ENCODE data around the gene ITGB2. TPM values are rescaled to one million over a fixed set of nuclear protein-coding genes. Genes with fewer than 3 reads are reported as not detected.

Gene ITGB2
- polyA plus RNA-seq, 1 of the 3 experiments (the other 2 are of a cell fraction) = 0.77 TPM

DNA sequence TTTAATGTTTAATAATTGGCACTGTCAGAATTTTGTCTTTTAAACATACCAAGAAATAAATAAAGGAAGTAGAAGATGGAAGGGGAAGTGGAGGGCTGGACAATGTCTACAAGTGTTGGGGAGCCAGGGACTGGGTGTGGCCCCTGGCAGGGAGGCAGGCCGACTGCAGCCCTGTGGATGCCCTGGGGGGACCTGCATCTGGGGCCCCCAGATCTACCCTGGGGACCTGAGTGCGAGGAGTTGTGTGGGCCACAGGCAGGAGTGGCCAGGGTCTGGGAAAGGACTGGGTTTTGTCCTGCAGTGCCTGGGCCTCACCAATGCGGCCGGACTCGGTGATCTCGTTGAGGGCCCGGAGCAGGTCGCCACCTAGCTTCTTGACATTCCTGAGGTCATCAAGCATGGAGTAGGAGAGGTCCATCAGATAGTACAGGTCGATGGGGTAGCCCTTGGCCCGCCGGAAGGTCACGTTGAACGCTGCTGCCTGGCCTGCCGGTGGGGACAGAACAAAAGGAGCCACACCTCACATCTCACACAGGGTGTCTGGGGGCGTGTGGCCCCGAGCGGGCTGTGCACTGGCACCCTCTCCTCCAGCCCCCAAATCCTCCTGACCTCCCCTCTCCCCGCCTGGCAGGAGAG, 17.5 kb downstream of the ITGB2 start (continued):
- TF ChIP-seq MAX (IDR thresholded peaks at IDR 0.05; ENCODE audit: low read depth) (no peak), TEAD4 (IDR thresholded peaks at IDR 0.05; ENCODE audit: borderline replicate concordance, insufficient read depth) (no peak)

DNA sequence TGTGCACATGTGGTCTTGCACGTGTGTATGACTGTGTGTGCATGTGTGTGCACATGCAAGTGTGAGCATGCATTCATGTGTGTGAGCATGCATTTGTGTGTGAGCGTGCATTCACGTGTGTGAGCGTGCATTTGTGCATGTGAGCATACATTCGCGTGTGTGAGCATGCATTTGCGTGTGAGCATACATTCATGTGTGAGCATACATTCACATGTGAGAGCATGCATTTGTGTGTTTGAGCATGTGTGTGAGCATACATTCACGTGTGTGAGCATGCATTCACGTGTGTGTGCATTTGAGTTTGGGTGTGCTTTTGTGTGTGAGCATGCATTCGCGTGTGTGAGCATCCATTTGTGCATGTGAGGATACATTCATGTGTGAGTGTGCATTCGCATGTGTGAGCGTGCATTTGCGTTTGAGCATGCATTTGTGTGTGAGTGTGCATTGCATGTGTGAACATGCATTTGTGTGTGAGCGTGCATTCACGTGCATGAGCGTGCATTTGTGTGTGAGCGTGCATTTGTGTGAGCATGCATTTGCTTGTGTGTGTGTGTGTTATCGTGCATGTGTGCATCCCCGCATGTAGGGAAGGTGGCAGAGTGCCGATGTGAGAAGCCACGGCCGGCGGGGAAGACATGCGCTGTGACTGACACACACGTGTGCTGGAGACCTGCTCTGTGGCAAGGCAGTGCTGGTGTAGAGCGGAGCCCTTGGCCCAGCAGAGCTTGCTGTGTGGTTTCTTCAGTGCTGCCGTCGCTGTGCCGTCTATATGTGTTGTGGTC, 18.2 kb downstream of the ITGB2 start:
- no peaks in the 10 kb centered on the region for H3K9me3 ChIP-seq
- H3K27ac ChIP-seq (ENCODE audit: low read depth in 2 of 2, low read length in 1 of 2) = no peak overlapping the region
- ChIA-PET POLR2A (no interaction called here), CTCF (interaction anchor here (1.2 kb wide), 1 partner anchor 7 kb away, joined by 4 read pairs; no protein-coding TSS in a partner anchor)
- H4K20me1 ChIP-seq (ENCODE audit: insufficient read depth) = no peaks in the 10 kb centered on the region
- H3K4me1 ChIP-seq (ENCODE audit: control insufficient read depth in 1 of 2, insufficient read depth in 2 of 2, low read depth in 1 of 2, low read length in 1 of 2) = no peaks in the 10 kb centered on the region
- no peak overlapping the region for H3K4me2 ChIP-seq
- peaks cover 7% of the 10 kb centered on the region for H3F3A ChIP-seq (replicated peaks; ENCODE audit: insufficient read depth)
- no peak overlapping the region for H2AFZ ChIP-seq (ENCODE audit: low read depth)
- no peak overlapping the region for H3K9ac ChIP-seq
- H3K79me2 ChIP-seq (ENCODE audit: insufficient read depth) = no peaks in the 10 kb centered on the region
- 83% methylated on average over 30 of the region's 30 CpGs for WGBS (ENCODE audit: low lambda C conversion rate)
- no peaks in the 10 kb centered on the region for H3K9me2 ChIP-seq
- H3K36me3 ChIP-seq (replicated peaks in 1 of 2; ENCODE audit: control insufficient read depth in 1 of 2, insufficient read depth in 2 of 2, low read length in 1 of 2) = no peaks in the 10 kb centered on the region
- no peak overlapping the region for H3K4me3 ChIP-seq (ENCODE audit: low read depth in 2 of 2, low read length in 1 of 2)
- TF ChIP-seq TEAD4 (IDR thresholded peaks at IDR 0.05; ENCODE audit: borderline replicate concordance, insufficient read depth) (no peak), NFIC (IDR thresholded peaks at IDR 0.05; ENCODE audit: borderline replicate concordance) (no peak), CHD2 (IDR thresholded peaks at IDR 0.05; ENCODE audit: low read length, partially characterized antibody) (no peak), NRF1 (IDR thresholded peaks at IDR 0.05; ENCODE audit: low read depth, low read length) (no peak), TCF12 (IDR thresholded peaks at IDR 0.05) (no peak), GATA2 (CRISPR knock-in tag; IDR thresholded peaks at IDR 0.05) (no peak)
- TF ChIP-seq, protein P1, sequence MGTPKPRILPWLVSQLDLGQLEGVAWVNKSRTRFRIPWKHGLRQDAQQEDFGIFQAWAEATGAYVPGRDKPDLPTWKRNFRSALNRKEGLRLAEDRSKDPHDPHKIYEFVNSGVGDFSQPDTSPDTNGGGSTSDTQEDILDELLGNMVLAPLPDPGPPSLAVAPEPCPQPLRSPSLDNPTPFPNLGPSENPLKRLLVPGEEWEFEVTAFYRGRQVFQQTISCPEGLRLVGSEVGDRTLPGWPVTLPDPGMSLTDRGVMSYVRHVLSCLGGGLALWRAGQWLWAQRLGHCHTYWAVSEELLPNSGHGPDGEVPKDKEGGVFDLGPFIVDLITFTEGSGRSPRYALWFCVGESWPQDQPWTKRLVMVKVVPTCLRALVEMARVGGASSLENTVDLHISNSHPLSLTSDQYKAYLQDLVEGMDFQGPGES (IDR thresholded peaks at IDR 0.05; ENCODE audit: low read depth, low read length) = no peak
- TF ChIP-seq, protein P2, sequence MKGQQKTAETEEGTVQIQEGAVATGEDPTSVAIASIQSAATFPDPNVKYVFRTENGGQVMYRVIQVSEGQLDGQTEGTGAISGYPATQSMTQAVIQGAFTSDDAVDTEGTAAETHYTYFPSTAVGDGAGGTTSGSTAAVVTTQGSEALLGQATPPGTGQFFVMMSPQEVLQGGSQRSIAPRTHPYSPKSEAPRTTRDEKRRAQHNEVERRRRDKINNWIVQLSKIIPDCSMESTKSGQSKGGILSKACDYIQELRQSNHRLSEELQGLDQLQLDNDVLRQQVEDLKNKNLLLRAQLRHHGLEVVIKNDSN (IDR thresholded peaks at IDR 0.05; ENCODE audit: borderline replicate concordance, low read depth) = no peak
- H3K27me3 ChIP-seq (ENCODE audit: insufficient read depth) = peaks cover 8% of the 10 kb centered on the region; the same call in 1 of the 2 replicates
- no peak for DNase-seq

DNA sequence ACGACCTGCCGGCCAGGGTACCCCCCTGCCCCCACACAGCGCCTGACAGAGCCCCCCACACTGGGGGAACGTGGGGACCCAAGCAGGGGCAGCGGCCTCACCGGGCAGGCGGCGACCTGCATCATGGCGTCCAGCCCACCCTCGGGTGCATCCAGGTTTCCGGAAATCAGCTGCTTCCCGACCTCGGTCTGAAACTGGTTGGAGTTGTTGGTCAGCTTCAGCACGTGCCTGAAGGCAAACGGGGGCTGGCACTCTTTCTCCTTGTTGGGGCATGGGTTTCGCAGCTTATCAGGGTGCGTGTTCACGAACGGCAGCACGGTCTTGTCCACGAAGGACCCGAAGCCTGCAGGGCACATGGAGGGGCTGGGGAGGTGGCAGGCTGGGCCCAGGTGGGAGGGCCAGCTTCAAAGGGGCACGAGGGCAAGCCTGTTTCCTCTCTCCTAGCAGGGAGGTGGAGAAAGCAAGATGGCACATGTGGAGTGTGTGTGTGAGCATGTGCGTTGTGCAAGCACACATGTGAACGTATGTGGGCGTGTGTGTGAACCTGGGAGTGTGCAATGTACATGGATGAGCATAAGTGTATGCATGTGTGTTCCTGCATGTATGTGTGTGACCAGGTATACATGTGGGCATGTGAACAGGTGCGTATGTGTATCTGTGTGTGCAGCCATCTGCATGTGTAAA, 19.2 kb downstream of the ITGB2 start:
- no peak overlapping the region for H3K27ac ChIP-seq (ENCODE audit: low read depth in 2 of 2, low read length in 1 of 2)
- no peak for DNase-seq
- H3K4me2 ChIP-seq = no peak overlapping the region
- H2AFZ ChIP-seq (ENCODE audit: low read depth) = no peak overlapping the region
- no peaks in the 10 kb centered on the region for H3K9me2 ChIP-seq
- WGBS (ENCODE audit: low lambda C conversion rate) = 80% methylated on average over 26 of the region's 27 CpGs
- H4K20me1 ChIP-seq (ENCODE audit: insufficient read depth) = no peaks in the 10 kb centered on the region
- H3F3A ChIP-seq (replicated peaks; ENCODE audit: insufficient read depth) = peaks cover 7% of the 10 kb centered on the region
- no peaks in the 10 kb centered on the region for H3K4me1 ChIP-seq (ENCODE audit: control insufficient read depth in 1 of 2, insufficient read depth in 2 of 2, low read depth in 1 of 2, low read length in 1 of 2)
- H3K36me3 ChIP-seq (replicated peaks in 1 of 2; ENCODE audit: control insufficient read depth in 1 of 2, insufficient read depth in 2 of 2, low read length in 1 of 2) = no peaks in the 10 kb centered on the region
- H3K27me3 ChIP-seq (ENCODE audit: insufficient read depth) = peaks cover 8% of the 10 kb centered on the region; the same call in 1 of the 2 replicates
- H3K9me3 ChIP-seq = no peaks in the 10 kb centered on the region
- no peak overlapping the region for H3K9ac ChIP-seq
- no peak overlapping the region for H3K4me3 ChIP-seq (ENCODE audit: low read depth in 2 of 2, low read length in 1 of 2)
- POLR2A ChIA-PET = no interaction called here
- CTCF ChIA-PET = interaction anchor here (1.2 kb wide), 1 partner anchor 8 kb away, joined by 4 read pairs; no protein-coding TSS in a partner anchor
- H3K79me2 ChIP-seq (ENCODE audit: insufficient read depth) = no peaks in the 10 kb centered on the region
- no peak for TF ChIP-seq GATA2 (CRISPR knock-in tag; IDR thresholded peaks at IDR 0.05)
- TF ChIP-seq, protein P3, sequence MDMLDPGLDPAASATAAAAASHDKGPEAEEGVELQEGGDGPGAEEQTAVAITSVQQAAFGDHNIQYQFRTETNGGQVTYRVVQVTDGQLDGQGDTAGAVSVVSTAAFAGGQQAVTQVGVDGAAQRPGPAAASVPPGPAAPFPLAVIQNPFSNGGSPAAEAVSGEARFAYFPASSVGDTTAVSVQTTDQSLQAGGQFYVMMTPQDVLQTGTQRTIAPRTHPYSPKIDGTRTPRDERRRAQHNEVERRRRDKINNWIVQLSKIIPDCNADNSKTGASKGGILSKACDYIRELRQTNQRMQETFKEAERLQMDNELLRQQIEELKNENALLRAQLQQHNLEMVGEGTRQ (IDR thresholded peaks at IDR 0.05; ENCODE audit: borderline replicate concordance, low read depth, low read length) = no peak
- no peak for TF ChIP-seq TAF1 (IDR thresholded peaks at IDR 0.05; ENCODE audit: borderline replicate concordance, low read depth, low read length)
- no peak for TF ChIP-seq GABPA (IDR thresholded peaks at IDR 0.05; ENCODE audit: low read depth)
- no peak for TF ChIP-seq MAX (IDR thresholded peaks at IDR 0.05; ENCODE audit: low read depth)
- TF ChIP-seq RXRA (IDR thresholded peaks at IDR 0.05; ENCODE audit: borderline replicate concordance, low read depth) = no peak
- no peak for TF ChIP-seq ELF1 (IDR thresholded peaks at IDR 0.05)
